ENCODE measurements around the gene HOXB2.

Gene HOXB2

DNA sequence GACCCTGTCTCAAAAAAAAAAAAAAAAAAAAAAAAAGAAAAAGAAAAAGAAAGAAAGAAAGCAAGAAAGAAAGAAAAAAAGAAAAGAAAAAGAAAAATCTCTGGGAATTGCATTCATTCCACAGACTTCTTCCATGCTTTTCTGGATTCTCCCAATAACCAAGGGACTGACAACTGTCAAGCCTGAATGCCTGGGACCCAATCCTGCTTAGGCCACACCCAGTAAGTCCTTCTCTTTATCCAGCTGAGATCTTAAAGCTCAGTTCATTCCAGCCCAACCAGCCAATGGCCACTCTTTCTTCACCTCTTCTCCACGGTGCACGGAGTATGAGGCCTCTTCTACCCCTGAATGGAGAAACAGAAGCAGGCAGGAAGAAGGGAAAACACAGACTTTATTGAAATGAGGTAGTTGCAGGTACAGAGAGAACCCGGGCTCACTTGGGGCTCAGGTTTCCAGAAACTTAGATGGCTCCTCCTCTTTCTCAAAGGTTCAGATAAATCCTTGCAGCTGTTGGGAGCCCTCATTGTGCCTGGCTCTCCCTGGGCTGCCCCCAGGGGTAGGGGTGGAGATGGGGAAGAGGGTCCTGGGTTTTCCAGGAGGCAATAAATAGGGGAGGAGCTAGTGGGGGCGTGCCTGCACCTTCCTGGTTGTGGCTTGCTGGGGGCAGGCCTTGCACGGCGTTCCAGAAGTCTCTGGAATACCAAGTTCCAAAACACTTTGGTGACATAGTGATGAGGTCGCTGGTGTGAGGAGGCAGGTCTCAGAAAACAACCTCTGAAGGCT is 16.6 kb downstream of the HOXB2 start:
- TF ChIP-seq POLR2AphosphoS5 (IDR thresholded peaks at IDR 0.05; ENCODE audit: borderline replicate concordance, low read depth, low read length) = no peak
- no peak for TF ChIP-seq EZH2 (IDR thresholded peaks at IDR 0.05)
- TF ChIP-seq FOXP2 (optimal IDR thresholded peaks at IDR 0.05; ENCODE audit: control extremely low read depth, extremely low read length, insufficient read depth) = no peak
- Histone ChIP-seq H3K36me3 (ENCODE audit: insufficient read depth, low read length) (no peaks in the 10 kb centered on the region), H3K9me3 (ENCODE audit: low read depth, low read length) (no peaks in the 10 kb centered on the region), H3K27ac (no peak overlapping the region), H3K4me3 (no peak overlapping the region), H3K9ac (ENCODE audit: insufficient read length) (no peak overlapping the region)
- no peak for DNase-seq (ENCODE audit: low read depth, low spot score)

DNA sequence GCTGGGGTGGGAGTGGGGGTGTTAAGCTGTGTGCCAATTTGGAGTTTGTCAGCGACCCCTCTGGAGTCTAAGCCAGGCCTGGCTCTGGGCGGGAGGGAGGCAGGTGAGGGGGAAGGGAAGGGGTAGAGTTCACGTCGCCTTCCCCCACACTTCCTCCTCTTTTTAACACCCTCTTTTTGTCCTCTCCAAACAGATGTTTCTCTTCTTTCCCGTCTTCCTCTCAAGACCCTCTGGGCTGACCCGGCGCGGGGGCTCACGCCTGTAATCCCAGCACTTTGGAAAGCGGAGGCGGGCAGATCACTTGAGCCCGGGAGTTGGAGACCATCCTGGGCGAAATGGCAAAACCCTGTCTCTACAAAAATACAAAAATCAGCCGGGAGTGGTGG is 17.4 kb downstream of the HOXB2 start:
- Histone ChIP-seq H3K27ac (no peak overlapping the region), H3K9ac (ENCODE audit: insufficient read length) (no peak overlapping the region), H3K9me3 (ENCODE audit: low read depth, low read length) (no peaks in the 10 kb centered on the region), H3K36me3 (ENCODE audit: insufficient read depth, low read length) (no peaks in the 10 kb centered on the region), H3K4me3 (no peak overlapping the region)
- no peak for DNase-seq (ENCODE audit: low read depth, low spot score)
- no peak for TF ChIP-seq EZH2 (IDR thresholded peaks at IDR 0.05)
- TF ChIP-seq POLR2AphosphoS5 (IDR thresholded peaks at IDR 0.05; ENCODE audit: borderline replicate concordance, low read depth, low read length) = no peak
- TF ChIP-seq FOXP2 (optimal IDR thresholded peaks at IDR 0.05; ENCODE audit: control extremely low read depth, extremely low read length, insufficient read depth) = no peak

DNA sequence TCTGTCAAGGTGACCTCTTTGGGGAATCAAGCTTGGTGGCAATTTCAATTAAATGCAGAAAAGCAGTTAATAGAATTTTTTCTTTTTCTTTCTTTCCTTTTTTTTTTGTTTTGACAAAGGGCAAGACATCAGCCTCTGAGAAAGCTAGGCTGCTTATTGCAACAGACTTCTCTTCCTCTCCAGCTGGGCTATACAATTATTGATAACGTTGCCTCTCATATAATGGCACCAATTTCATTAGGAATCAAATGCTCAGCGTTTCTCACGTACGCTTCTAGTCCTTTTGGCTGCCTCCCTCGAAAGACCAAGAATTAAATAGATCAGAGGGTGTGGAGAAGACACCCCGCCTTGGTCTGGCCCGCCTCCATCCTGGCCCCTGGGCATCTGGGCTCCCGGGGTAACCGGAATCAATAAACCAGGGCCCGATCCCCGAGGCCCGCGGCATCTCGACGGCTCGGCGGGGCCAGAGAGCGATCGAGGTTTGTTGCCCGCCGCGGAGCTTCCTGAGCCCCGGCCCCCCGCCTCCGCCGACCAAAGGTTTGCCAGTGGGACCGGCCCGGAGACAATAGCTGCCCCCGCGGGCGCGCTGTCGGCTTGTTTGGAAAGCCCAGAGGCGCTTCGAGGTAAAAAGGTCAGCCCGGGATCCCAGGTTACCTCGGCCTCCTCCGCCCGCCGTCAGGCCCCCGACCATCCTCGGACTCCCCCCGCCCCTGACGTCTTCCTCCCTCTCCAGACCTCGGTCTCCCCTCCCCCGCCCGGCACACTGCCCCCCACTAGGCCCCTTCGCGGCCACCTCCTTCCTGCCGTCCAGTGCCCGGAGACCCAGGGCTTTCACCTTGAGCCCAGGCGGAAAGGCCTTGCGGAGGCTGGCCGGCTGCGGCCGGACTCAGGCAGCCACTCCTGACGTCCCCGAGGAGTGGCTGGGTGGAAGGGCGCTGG is 18.0 kb downstream of the HOXB2 start:
- no peak overlapping the region for H3K9ac ChIP-seq (ENCODE audit: insufficient read length)
- no peak for TF ChIP-seq FOXP2 (optimal IDR thresholded peaks at IDR 0.05; ENCODE audit: control extremely low read depth, extremely low read length, insufficient read depth)
- TF ChIP-seq POLR2AphosphoS5 (IDR thresholded peaks at IDR 0.05; ENCODE audit: borderline replicate concordance, low read depth, low read length) = no peak
- TF ChIP-seq EZH2 (IDR thresholded peaks at IDR 0.05) = no peak
- H3K9me3 ChIP-seq (ENCODE audit: low read depth, low read length) = no peaks in the 10 kb centered on the region
- DNase-seq (ENCODE audit: low read depth, low spot score) = no peak
- no peaks in the 10 kb centered on the region for H3K36me3 ChIP-seq (ENCODE audit: insufficient read depth, low read length)
- no peak overlapping the region for H3K27ac ChIP-seq
- no peak overlapping the region for H3K4me3 ChIP-seq

DNA sequence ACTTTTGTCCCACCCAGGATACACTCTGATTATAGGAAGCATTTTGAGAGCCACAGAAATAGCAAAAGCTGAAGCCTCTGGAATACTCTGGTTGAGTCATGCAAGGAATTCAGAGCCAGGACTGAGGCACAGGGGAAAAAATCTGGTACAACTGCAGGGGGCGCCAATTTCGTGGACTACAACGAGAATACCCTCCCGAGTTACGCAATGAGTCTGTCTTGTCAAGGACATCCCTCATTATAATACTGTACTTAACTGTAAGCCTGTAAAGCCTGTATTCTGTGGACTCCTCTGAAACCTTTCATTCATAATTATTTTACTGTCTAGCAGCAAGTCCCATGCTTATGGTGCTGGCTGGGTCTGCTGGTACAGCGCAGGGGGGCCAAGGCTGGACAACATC is 21.9 kb downstream of the HOXB2 start:
- Histone ChIP-seq H3K4me3 (no peak overlapping the region), H3K27ac (no peak overlapping the region), H3K9ac (ENCODE audit: insufficient read length) (no peak overlapping the region), H3K36me3 (ENCODE audit: insufficient read depth, low read length) (no peaks in the 10 kb centered on the region), H3K9me3 (ENCODE audit: low read depth, low read length) (no peaks in the 10 kb centered on the region)
- no peak for DNase-seq (ENCODE audit: low read depth, low spot score)
- TF ChIP-seq EZH2 (IDR thresholded peaks at IDR 0.05) (no peak), POLR2AphosphoS5 (IDR thresholded peaks at IDR 0.05; ENCODE audit: borderline replicate concordance, low read depth, low read length) (no peak), FOXP2 (optimal IDR thresholded peaks at IDR 0.05; ENCODE audit: control extremely low read depth, extremely low read length, insufficient read depth) (no peak)

GRCh38 chr17:48522031-48522653 is 22.8 kb downstream of the HOXB2 start:
- Histone ChIP-seq H3K4me3 (no peak overlapping the region), H3K9me3 (ENCODE audit: low read depth, low read length) (no peaks in the 10 kb centered on the region), H3K36me3 (ENCODE audit: insufficient read depth, low read length) (no peaks in the 10 kb centered on the region), H3K27ac (no peak overlapping the region), H3K9ac (ENCODE audit: insufficient read length) (no peak overlapping the region)
- TF ChIP-seq EZH2 (IDR thresholded peaks at IDR 0.05) (no peak), POLR2AphosphoS5 (IDR thresholded peaks at IDR 0.05; ENCODE audit: borderline replicate concordance, low read depth, low read length) (no peak), FOXP2 (optimal IDR thresholded peaks at IDR 0.05; ENCODE audit: control extremely low read depth, extremely low read length, insufficient read depth) (no peak)
- DNase-seq (ENCODE audit: low read depth, low spot score) = no peak

GRCh38 chr17:48520631-48521079 is 24.3 kb downstream of the HOXB2 start:
- H3K9ac ChIP-seq (ENCODE audit: insufficient read length) = no peak overlapping the region
- no peak overlapping the region for H3K27ac ChIP-seq
- H3K9me3 ChIP-seq (ENCODE audit: low read depth, low read length) = no peaks in the 10 kb centered on the region
- no peaks in the 10 kb centered on the region for H3K36me3 ChIP-seq (ENCODE audit: insufficient read depth, low read length)
- no peak for TF ChIP-seq FOXP2 (optimal IDR thresholded peaks at IDR 0.05; ENCODE audit: control extremely low read depth, extremely low read length, insufficient read depth)
- no peak for TF ChIP-seq EZH2 (IDR thresholded peaks at IDR 0.05)
- TF ChIP-seq POLR2AphosphoS5 (IDR thresholded peaks at IDR 0.05; ENCODE audit: borderline replicate concordance, low read depth, low read length) = no peak
- no peak for DNase-seq (ENCODE audit: low read depth, low spot score)
- H3K4me3 ChIP-seq = no peak overlapping the region

- Histone ChIP-seq H3K27ac (no peak overlapping the region), H3K4me3 (no peak overlapping the region), H3K9ac (ENCODE audit: insufficient read length) (no peak overlapping the region), H3K36me3 (ENCODE audit: insufficient read depth, low read length) (no peaks in the 10 kb centered on the region), H3K9me3 (ENCODE audit: low read depth, low read length) (no peaks in the 10 kb centered on the region)
- TF ChIP-seq EZH2 (IDR thresholded peaks at IDR 0.05) (no peak), FOXP2 (optimal IDR thresholded peaks at IDR 0.05; ENCODE audit: control extremely low read depth, extremely low read length, insufficient read depth) (no peak), POLR2AphosphoS5 (IDR thresholded peaks at IDR 0.05; ENCODE audit: borderline replicate concordance, low read depth, low read length) (no peak)
- no peak for DNase-seq (ENCODE audit: low read depth, low spot score)
Observed at GRCh38 chr17:48519427-48519826, 25.5 kb downstream of the HOXB2 start.

DNA sequence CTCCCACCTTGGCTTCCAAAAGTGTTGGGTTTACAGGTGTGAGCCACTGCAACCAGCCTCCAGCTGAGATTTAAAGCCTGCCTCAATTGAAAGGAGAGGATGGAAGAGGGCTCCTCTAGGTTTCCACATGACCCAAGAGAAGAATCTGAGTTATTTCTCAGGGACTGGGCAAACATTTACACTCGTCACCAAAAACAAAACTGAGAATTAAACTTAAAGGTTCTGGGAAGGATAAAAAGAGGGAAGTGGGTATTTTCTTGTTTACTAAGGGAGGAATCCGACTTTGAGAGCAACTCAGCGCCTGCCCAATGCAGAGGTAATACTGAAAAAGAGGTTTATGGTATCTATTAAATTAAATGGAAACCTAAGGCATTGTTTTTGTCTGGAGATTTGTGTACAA is 27.4 kb downstream of the HOXB2 start:
- no peaks in the 10 kb centered on the region for H3K36me3 ChIP-seq (ENCODE audit: insufficient read depth, low read length)
- H3K9me3 ChIP-seq (ENCODE audit: low read depth, low read length) = no peaks in the 10 kb centered on the region
- DNase-seq (ENCODE audit: low read depth, low spot score) = no peak
- H3K9ac ChIP-seq (ENCODE audit: insufficient read length) = no peak overlapping the region
- H3K4me3 ChIP-seq = no peak overlapping the region
- TF ChIP-seq EZH2 (IDR thresholded peaks at IDR 0.05) (no peak), POLR2AphosphoS5 (IDR thresholded peaks at IDR 0.05; ENCODE audit: borderline replicate concordance, low read depth, low read length) (no peak), FOXP2 (optimal IDR thresholded peaks at IDR 0.05; ENCODE audit: control extremely low read depth, extremely low read length, insufficient read depth) (no peak)
- no peak overlapping the region for H3K27ac ChIP-seq
